ENCODE measurements around the gene ZW10.
A peak's percentile ranks its signal among the peaks of the same experiment; 100 is the strongest.

ZW10 gene

DNA sequence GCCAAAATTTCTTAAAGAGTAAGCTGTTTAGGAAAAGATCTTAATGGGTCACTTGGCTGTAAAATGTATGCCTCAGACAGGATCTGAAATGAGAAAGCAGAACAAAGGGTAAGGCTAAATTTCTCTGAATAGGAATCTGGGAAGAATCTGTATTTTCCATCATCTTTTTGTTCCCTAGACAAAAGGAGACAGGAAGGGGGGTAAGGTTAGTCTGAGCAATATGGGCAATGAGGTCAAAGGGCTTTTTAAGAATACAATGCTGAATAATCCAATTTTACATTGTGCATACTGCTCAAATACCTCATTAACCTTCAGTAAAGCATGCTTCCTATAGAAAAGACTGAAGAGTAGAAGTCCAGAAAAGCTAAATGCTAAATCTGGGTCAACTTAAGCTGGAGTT is 40.7 kb upstream of the ZW10 start:
- Histone ChIP-seq H3K79me1 (replicated peaks; ENCODE audit: low read length, poor library complexity, severe bottlenecking) (no peaks in the 10 kb centered on the region), H2AK5ac (ENCODE audit: low read length, severe bottlenecking) (no peak overlapping the region), H3K18ac (ENCODE audit: low read depth in 1 of 2, low read length in 2 of 2) (no peak overlapping the region), H2BK15ac (ENCODE audit: low read depth, poor library complexity, severe bottlenecking) (no peak overlapping the region), H3K9ac (ENCODE audit: low read length) (no peak overlapping the region), H3K14ac (ENCODE audit: low read length in 2 of 2) (no peak overlapping the region), H3K23ac (ENCODE audit: low read length in 2 of 2) (no peak overlapping the region), H2BK5ac (ENCODE audit: low read depth, low read length, poor library complexity, severe bottlenecking) (no peak overlapping the region), H3K36me3 (ENCODE audit: control insufficient read depth in 1 of 2, insufficient read depth in 2 of 2, low read depth in 1 of 2, low read length in 2 of 2) (peaks cover 8 to 43% of the 10 kb centered on the region in 2 experiments), H2BK120ac (ENCODE audit: low read depth, low read length) (no peak overlapping the region), H3K27me3 (ENCODE audit: control insufficient read depth in 1 of 2, insufficient read depth in 1 of 2, low read length in 2 of 2) (no peaks in the 10 kb centered on the region), H3K4me3 (ENCODE audit: insufficient read depth in 1 of 2, low read depth in 1 of 2, low read length in 2 of 2) (no peak overlapping the region), H3K4me1 (ENCODE audit: control insufficient read depth, insufficient read depth, low read depth, low read length) (no peaks in the 10 kb centered on the region), H2AFZ (ENCODE audit: low read depth, low read length) (no peak overlapping the region), H3K4ac (ENCODE audit: low read depth in 1 of 2, low read length in 2 of 2) (no peak overlapping the region), H2BK12ac (ENCODE audit: low read length in 2 of 2) (no peak overlapping the region), H3K9me3 (ENCODE audit: control insufficient read depth, low read length) (no peaks in the 10 kb centered on the region), H4K8ac (ENCODE audit: low read length) (no peak overlapping the region), H3K4me2 (ENCODE audit: low read length, poor library complexity, severe bottlenecking) (no peak overlapping the region), H4K91ac (ENCODE audit: low read length) (no peak overlapping the region), H3K27ac (ENCODE audit: low read length, poor library complexity, severe bottlenecking) (no peak overlapping the region)
- DNase-seq = no peak

DNA sequence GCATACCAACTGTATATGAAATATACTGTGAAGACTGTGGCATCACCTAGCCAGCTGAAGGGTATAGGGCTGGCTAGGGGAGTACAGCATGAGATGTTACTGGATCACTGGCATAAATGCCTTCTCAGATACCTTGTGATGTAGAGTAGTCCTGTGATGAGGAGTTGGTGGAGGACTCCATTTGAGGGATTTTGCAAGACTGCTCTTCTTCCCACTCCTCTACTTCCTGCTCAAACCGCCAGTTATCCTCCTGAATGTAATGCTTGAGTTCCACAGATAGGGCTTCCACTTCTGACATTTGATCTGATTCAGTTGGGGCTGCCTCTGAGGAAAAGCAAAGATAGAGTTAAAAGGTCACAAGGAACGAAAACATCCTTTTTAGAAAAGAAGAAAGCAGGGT is 35.4 kb upstream of the ZW10 start:
- H4K91ac ChIP-seq (ENCODE audit: low read length) = no peak overlapping the region
- H3K14ac ChIP-seq (ENCODE audit: low read length in 2 of 2) = no peak overlapping the region

DNA sequence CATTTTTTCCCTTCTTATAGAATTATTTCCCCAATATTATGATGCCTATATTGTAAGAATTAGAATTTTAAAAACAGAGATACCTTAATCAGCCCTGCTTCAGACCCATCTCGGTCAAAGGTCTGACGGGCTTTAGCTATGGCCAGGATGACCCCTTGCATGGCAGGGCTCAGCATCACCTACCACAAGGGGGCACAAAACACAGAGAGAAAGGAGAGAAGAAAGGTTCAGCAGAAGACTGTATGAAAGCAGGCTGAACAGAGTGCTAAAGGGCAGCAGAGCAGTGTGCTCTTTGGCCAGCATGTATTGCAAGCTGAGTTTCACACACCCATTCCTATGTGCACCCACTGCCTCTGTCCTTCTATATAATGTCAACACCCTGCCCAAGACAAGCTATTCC is 32.9 kb upstream of the ZW10 start:
- no peak overlapping the region for H4K91ac ChIP-seq (ENCODE audit: low read length)
- H3K4me3 ChIP-seq (ENCODE audit: insufficient read depth in 1 of 2, low read depth in 1 of 2, low read length in 2 of 2) = no peak overlapping the region
- no peak overlapping the region for H3K9ac ChIP-seq (ENCODE audit: low read length)
- H3K9me3 ChIP-seq (ENCODE audit: control insufficient read depth, low read length) = no peaks in the 10 kb centered on the region
- H2BK12ac ChIP-seq (ENCODE audit: low read length in 2 of 2) = no peak overlapping the region
- H4K8ac ChIP-seq (ENCODE audit: low read length) = no peak overlapping the region
- DNase-seq = peak; percentile 30
- H3K36me3 ChIP-seq (ENCODE audit: control insufficient read depth in 1 of 2, insufficient read depth in 2 of 2, low read depth in 1 of 2, low read length in 2 of 2) = peaks cover 9 to 70% of the 10 kb centered on the region in 2 experiments
- no peak overlapping the region for H2AK5ac ChIP-seq (ENCODE audit: low read length, severe bottlenecking)
- H3K23ac ChIP-seq (ENCODE audit: low read length in 2 of 2) = no peak overlapping the region
- no peak overlapping the region for H2AFZ ChIP-seq (ENCODE audit: low read depth, low read length)
- H2BK120ac ChIP-seq (ENCODE audit: low read depth, low read length) = no peak overlapping the region
- no peak overlapping the region for H2BK5ac ChIP-seq (ENCODE audit: low read depth, low read length, poor library complexity, severe bottlenecking)
- no peak overlapping the region for H3K4ac ChIP-seq (ENCODE audit: low read depth in 1 of 2, low read length in 2 of 2)
- no peaks in the 10 kb centered on the region for H3K4me1 ChIP-seq (ENCODE audit: control insufficient read depth, insufficient read depth, low read depth, low read length)
- H3K27ac ChIP-seq (ENCODE audit: low read length, poor library complexity, severe bottlenecking) = no peak overlapping the region
- 90% methylated on average over 2 of the region's 2 CpGs for WGBS
- H3K27me3 ChIP-seq (ENCODE audit: control insufficient read depth in 1 of 2, insufficient read depth in 1 of 2, low read length in 2 of 2) = no peaks in the 10 kb centered on the region
- no peak overlapping the region for H2BK15ac ChIP-seq (ENCODE audit: low read depth, poor library complexity, severe bottlenecking)
- no peak overlapping the region for H3K4me2 ChIP-seq (ENCODE audit: low read length, poor library complexity, severe bottlenecking)
- no peak overlapping the region for H3K18ac ChIP-seq (ENCODE audit: low read depth in 1 of 2, low read length in 2 of 2)
- no peaks in the 10 kb centered on the region for H3K79me1 ChIP-seq (replicated peaks; ENCODE audit: low read length, poor library complexity, severe bottlenecking)
- H3K14ac ChIP-seq (ENCODE audit: low read length in 2 of 2) = no peak overlapping the region

More for the DNA sequence above, 35.4 kb upstream of the ZW10 start:
- Histone ChIP-seq H3K18ac (ENCODE audit: low read depth in 1 of 2, low read length in 2 of 2) (no peak overlapping the region), H2BK12ac (ENCODE audit: low read length in 2 of 2) (no peak overlapping the region), H3K9me3 (ENCODE audit: control insufficient read depth, low read length) (no peaks in the 10 kb centered on the region), H4K8ac (ENCODE audit: low read length) (no peak overlapping the region), H3K9ac (ENCODE audit: low read length) (no peak overlapping the region), H2BK120ac (ENCODE audit: low read depth, low read length) (no peak overlapping the region), H3K36me3 (ENCODE audit: control insufficient read depth in 1 of 2, insufficient read depth in 2 of 2, low read depth in 1 of 2, low read length in 2 of 2) (peaks cover 9 to 63% of the 10 kb centered on the region in 2 experiments), H3K4me1 (ENCODE audit: control insufficient read depth, insufficient read depth, low read depth, low read length) (no peaks in the 10 kb centered on the region), H3K27ac (ENCODE audit: low read length, poor library complexity, severe bottlenecking) (no peak overlapping the region), H3K4me3 (ENCODE audit: insufficient read depth in 1 of 2, low read depth in 1 of 2, low read length in 2 of 2) (no peak overlapping the region), H3K23ac (ENCODE audit: low read length in 2 of 2) (no peak overlapping the region), H3K79me1 (replicated peaks; ENCODE audit: low read length, poor library complexity, severe bottlenecking) (no peaks in the 10 kb centered on the region), H2BK15ac (ENCODE audit: low read depth, poor library complexity, severe bottlenecking) (no peak overlapping the region), H3K4ac (ENCODE audit: low read depth in 1 of 2, low read length in 2 of 2) (no peak overlapping the region), H2BK5ac (ENCODE audit: low read depth, low read length, poor library complexity, severe bottlenecking) (no peak overlapping the region), H2AK5ac (ENCODE audit: low read length, severe bottlenecking) (no peak overlapping the region), H3K27me3 (ENCODE audit: control insufficient read depth in 1 of 2, insufficient read depth in 1 of 2, low read length in 2 of 2) (no peaks in the 10 kb centered on the region), H2AFZ (ENCODE audit: low read depth, low read length) (no peak overlapping the region), H3K4me2 (ENCODE audit: low read length, poor library complexity, severe bottlenecking) (no peak overlapping the region)
- WGBS = 100% methylated on average over 1 of the region's 2 CpGs
- no peak for DNase-seq

DNA sequence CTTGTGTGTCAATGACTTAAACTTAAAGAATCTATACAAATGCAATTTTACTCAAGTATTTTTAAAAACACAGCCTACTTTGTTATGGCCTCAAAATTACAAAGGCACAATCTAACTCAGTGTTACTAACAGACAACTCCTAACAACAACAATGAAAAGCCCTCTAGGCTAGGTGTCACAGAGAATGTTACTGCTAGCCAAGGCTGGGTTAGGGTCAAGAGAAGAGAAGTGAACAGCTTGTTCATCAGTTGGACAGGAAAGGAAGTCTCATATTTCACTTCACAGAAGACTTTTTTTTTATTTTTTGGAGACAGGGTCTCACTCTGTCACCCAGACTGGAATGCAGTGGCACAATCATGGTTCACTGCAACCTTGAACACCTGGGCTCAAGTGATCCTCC is 32.1 kb upstream of the ZW10 start:
- Histone ChIP-seq H2AK5ac (ENCODE audit: low read length, severe bottlenecking) (no peak overlapping the region), H3K9ac (ENCODE audit: low read length) (no peak overlapping the region), H3K27me3 (ENCODE audit: control insufficient read depth in 1 of 2, insufficient read depth in 1 of 2, low read length in 2 of 2) (no peaks in the 10 kb centered on the region), H3K79me1 (replicated peaks; ENCODE audit: low read length, poor library complexity, severe bottlenecking) (no peaks in the 10 kb centered on the region), H2AFZ (ENCODE audit: low read depth, low read length) (no peak overlapping the region), H3K27ac (ENCODE audit: low read length, poor library complexity, severe bottlenecking) (no peak overlapping the region), H4K91ac (ENCODE audit: low read length) (no peak overlapping the region), H3K4me2 (ENCODE audit: low read length, poor library complexity, severe bottlenecking) (no peak overlapping the region), H3K9me3 (ENCODE audit: control insufficient read depth, low read length) (no peaks in the 10 kb centered on the region), H2BK15ac (ENCODE audit: low read depth, poor library complexity, severe bottlenecking) (no peak overlapping the region), H3K4me3 (ENCODE audit: insufficient read depth in 1 of 2, low read depth in 1 of 2, low read length in 2 of 2) (no peak overlapping the region), H3K36me3 (ENCODE audit: control insufficient read depth in 1 of 2, insufficient read depth in 2 of 2, low read depth in 1 of 2, low read length in 2 of 2) (peaks cover 7 to 69% of the 10 kb centered on the region in 2 experiments), H3K14ac (ENCODE audit: low read length in 2 of 2) (no peak overlapping the region), H2BK12ac (ENCODE audit: low read length in 2 of 2) (no peak overlapping the region), H3K23ac (ENCODE audit: low read length in 2 of 2) (no peak overlapping the region), H2BK120ac (ENCODE audit: low read depth, low read length) (no peak overlapping the region), H4K8ac (ENCODE audit: low read length) (no peak overlapping the region), H3K18ac (ENCODE audit: low read depth in 1 of 2, low read length in 2 of 2) (no peak overlapping the region), H3K4me1 (ENCODE audit: control insufficient read depth, insufficient read depth, low read depth, low read length) (no peaks in the 10 kb centered on the region), H2BK5ac (ENCODE audit: low read depth, low read length, poor library complexity, severe bottlenecking) (no peak overlapping the region), H3K4ac (ENCODE audit: low read depth in 1 of 2, low read length in 2 of 2) (no peak overlapping the region)
- DNase-seq = no peak

All from mesenchymal stem cell (in vitro differentiated cells and primary cell).